ENCODE results near the gene ZNHIT3.

ZNHIT3 gene

DNA sequence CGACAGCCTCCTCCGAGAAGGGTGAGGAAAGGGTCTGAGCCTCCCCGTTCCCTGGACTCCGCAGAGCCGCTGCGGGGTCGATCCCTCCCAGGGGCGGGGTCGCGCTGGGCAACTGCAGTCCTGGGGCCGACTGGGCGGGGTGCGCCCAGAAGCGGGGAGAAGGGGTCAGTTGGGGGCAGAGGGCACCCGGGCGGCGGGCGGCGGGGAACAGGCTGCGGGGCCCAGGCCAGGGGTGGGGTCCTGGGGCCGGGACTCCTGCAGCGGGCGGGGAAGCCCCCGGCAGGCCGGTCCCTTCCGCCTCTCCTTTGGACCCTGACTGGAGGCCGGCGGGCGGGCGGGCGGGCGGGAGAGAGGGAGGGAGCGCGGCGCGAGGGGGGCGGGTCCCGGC is 58.6 kb downstream of the ZNHIT3 start:
- Mint-ChIP-seq H3K4me1 (peaks cover 20% of the 10 kb centered on the region), H3K36me3 (peaks cover 71% of the 10 kb centered on the region), H3K4me3 (peak overlapping the region; percentile 98), H3K9me3 (no peaks in the 10 kb centered on the region), H3K27ac (peak overlapping the region; percentile 98)
- DNase-seq (ENCODE audit: low spot score in 2 of 2) (no peak), ATAC-seq (peak; percentile 56)
